ACC112 (cell line): ENCODE data around the gene SMIM10L2A.
"Not testable (repeated sequence)": the region's sequence is repeated elsewhere in the genome, so short reads cannot be mapped to it uniquely, and the experiment has no call there.

Source experiments
- H2AFZ ChIP-seq: fragments of 200-600 bp; sonication (generic); one replicate; pipeline ENCODE4 v1.6.0; 2017; ENCODE audit warnings: antibody characterized with exemption, low read length; ENCODE audit not compliant: unreplicated experiment
- H3K27ac ChIP-seq: fragments of 200-600 bp; sonication (generic); 2 replicates; pipeline ENCODE4 v1.5.1; 2014; ENCODE audit warnings: low read depth, mild to moderate bottlenecking, antibody characterized with exemption, low read length, moderate library complexity
- H3K27me3 ChIP-seq: fragments of 200-600 bp; sonication (generic); 2 replicates; pipeline ENCODE4 v1.6.1; 2014; ENCODE audit warnings: mild to moderate bottlenecking, antibody characterized with exemption, low read length, moderate library complexity, mixed read lengths; ENCODE audit not compliant: insufficient read depth
- H3K36me3 ChIP-seq: fragments of 200-600 bp; sonication (generic); 2 replicates; pipeline ENCODE4 v1.6.1; 2016; ENCODE audit warnings: mild to moderate bottlenecking, antibody characterized with exemption, low read length, moderate library complexity, mixed read lengths; ENCODE audit not compliant: insufficient read depth
- H3K4me1 ChIP-seq: fragments of 200-600 bp; sonication (generic); one replicate; pipeline ENCODE4 v1.6.1; 2016; ENCODE audit warnings: low read length, mixed read lengths; ENCODE audit not compliant: insufficient read depth, unreplicated experiment, control insufficient read depth
- H3K4me3 ChIP-seq: fragments of 200-600 bp; sonication (generic); 2 replicates; pipeline ENCODE4 v1.5.1; 2014; ENCODE audit warnings: mild to moderate bottlenecking, low read depth, low read length
- H3K79me2 ChIP-seq: fragments of 200-600 bp; sonication (generic); one replicate; pipeline ENCODE4 v1.6.0; 2016; ENCODE audit warnings: low read length; ENCODE audit not compliant: control insufficient read depth, unreplicated experiment, insufficient read depth

Gene SMIM10L2A

GRCh38 chrX:135454816-135455215 lies 33.1 kb downstream of the SMIM10L2A start:
- Histone ChIP-seq H3K79me2 (no peaks in the 10 kb centered on the region), H3K4me3 (no peak overlapping the region), H3K27me3 (peaks cover 7% of the 10 kb centered on the region; the same call in 1 of the 2 replicates), H3K4me1 (no peaks in the 10 kb centered on the region), H2AFZ (no peak overlapping the region), H3K36me3 (no peaks in the 10 kb centered on the region), H3K27ac (no peak overlapping the region)

GRCh38 chrX:135461756-135462155 lies 40.0 kb downstream of the SMIM10L2A start:
- H3K27me3 ChIP-seq, H3K4me3 ChIP-seq, H3K79me2 ChIP-seq, H3K36me3 ChIP-seq, H3K27ac ChIP-seq, H2AFZ ChIP-seq, H3K4me1 ChIP-seq: not testable (repeated sequence)

GRCh38 chrX:135463937-135464336 lies 42.2 kb downstream of the SMIM10L2A start:
- Histone ChIP-seq H3K27me3 (peaks cover 2% of the 10 kb centered on the region; the same call in 1 of the 2 replicates), H3K36me3 (no peaks in the 10 kb centered on the region), H3K4me1 (no peaks in the 10 kb centered on the region), H3K79me2 (no peaks in the 10 kb centered on the region), H3K27ac (no peak overlapping the region), H2AFZ (no peak overlapping the region), H3K4me3 (no peak overlapping the region)

- Histone ChIP-seq H3K4me1 (no peaks in the 10 kb centered on the region), H3K4me3 (no peak overlapping the region), H3K36me3 (no peaks in the 10 kb centered on the region), H3K79me2 (no peaks in the 10 kb centered on the region), H2AFZ (no peak overlapping the region), H3K27ac (no peak overlapping the region), H3K27me3 (peaks cover 32% of the 10 kb centered on the region)
Measured at GRCh38 chrX:135476378-135476777, 54.6 kb downstream of the SMIM10L2A start.

GRCh38 chrX:135477576-135477975 lies 55.8 kb downstream of the SMIM10L2A start:
- H3K4me1 ChIP-seq = no peaks in the 10 kb centered on the region

More at GRCh38 chrX:135477576-135477975, 55.8 kb downstream of the SMIM10L2A start:
- Histone ChIP-seq H3K27ac (no peak overlapping the region), H3K4me3 (no peak overlapping the region), H2AFZ (no peak overlapping the region), H3K79me2 (no peaks in the 10 kb centered on the region), H3K27me3 (peaks cover 27% of the 10 kb centered on the region), H3K36me3 (no peaks in the 10 kb centered on the region)
